GM19238 (cell line): ENCODE data around the gene CHRNB2.

ENCODE experiments used
- DNase-seq: peaks from one replicate; pipeline ENCODE4 v3.0.0; 2011; ENCODE audit warnings: low spot score; ENCODE audit not compliant: insufficient read length

CHRNB2 gene

DNA sequence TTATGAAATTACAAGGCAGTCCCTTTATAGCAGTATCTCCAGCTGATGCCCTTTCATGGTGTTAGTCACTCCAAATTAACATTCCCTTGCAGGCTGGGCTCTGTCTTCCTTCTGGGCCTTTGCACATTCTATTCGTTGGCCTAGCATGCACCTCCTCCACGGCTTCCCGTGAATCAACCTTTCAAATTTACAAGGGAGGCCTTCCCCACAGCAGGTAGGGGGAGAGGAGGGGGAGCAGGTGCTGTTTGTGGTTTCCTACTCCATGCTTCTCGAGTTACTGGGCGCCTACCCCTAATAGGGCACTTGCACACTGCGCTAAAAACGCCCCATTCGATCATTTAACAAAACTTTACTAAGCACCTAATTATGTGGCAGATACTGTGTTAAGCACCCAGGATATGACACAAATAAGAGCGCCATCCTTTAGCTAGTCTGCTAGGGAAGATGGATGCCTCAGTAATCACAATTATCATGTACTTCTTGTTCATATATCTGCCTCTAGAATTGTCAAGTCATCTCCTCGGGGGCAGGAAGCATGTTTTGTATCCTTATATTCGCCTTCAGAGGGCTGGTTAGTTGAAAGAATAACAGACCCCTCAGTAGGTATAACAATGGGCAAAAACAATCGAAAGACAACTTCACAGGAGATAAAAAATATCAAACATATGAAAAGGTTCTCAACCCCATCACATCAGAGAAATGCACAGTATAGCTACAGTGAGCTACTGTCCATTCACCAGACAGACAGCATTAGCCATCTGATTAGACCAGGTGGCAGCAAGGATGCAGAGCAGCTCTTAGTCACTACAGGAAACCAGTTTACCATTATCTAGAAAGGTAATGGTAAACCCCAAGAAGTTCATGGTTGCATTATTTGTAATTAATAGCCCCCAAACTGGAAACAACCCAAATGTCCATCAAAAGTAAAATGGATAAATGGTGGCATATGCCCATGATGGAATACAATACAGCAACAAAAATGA is 42.1 kb downstream of the CHRNB2 start:
- no peak for DNase-seq

GRCh38 chr1:154611150-154611862 is 43.7 kb downstream of the CHRNB2 start:
- DNase-seq, result no peak

DNA sequence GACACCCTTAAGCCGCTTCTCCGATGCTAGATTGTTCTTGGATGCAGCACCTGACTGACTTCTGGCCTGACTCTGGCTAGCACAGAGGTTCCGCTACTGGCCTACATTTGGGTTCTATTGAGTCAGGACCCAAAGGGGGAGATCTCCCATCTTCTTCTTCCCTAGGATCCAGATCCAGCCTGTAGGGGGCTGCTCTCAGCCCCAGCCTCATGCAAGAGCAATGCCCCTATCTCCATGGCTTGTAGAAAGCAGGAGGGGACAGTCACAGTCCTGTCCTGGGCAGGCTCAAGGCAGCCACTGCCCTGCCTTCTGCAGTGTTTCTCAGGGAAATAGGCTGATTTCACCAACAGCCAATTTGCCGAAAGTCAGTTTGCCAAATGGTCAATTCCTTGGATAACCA is 46.7 kb downstream of the CHRNB2 start:
- DNase-seq, result no peak

DNA sequence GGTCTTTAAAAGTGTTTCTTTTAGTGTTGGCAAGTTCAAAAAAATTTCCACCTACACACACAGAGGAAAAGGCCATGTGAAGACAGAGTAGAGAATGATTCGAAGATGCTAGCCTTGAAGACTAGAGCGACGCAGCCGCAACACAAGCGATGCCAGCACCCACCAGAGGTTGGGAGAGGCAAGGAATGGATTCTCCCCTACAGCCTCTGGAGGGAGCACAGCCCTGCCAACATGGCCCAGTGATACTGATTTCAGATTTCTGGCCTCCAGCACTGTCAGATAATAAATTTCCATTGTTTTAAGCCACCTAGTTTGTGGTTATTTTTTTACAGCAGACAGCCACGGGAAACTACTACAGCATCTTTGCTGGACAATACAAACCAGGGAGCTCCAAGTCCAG is 47.3 kb downstream of the CHRNB2 start:
- DNase-seq, result no peak

- no peak for DNase-seq
Observed at GRCh38 chr1:154615411-154615810, 47.8 kb downstream of the CHRNB2 start.

GRCh38 chr1:154616659-154617345 is 49.2 kb downstream of the CHRNB2 start:
- no peak for DNase-seq

- no peak for DNase-seq
Observed at GRCh38 chr1:154619181-154619948, 51.8 kb downstream of the CHRNB2 start.

GRCh38 chr1:154620751-154621150 is 53.2 kb downstream of the CHRNB2 start:
- DNase-seq, result no peak

- DNase-seq, result no peak
Observed at GRCh38 chr1:154621875-154622274, 54.3 kb downstream of the CHRNB2 start.

DNA sequence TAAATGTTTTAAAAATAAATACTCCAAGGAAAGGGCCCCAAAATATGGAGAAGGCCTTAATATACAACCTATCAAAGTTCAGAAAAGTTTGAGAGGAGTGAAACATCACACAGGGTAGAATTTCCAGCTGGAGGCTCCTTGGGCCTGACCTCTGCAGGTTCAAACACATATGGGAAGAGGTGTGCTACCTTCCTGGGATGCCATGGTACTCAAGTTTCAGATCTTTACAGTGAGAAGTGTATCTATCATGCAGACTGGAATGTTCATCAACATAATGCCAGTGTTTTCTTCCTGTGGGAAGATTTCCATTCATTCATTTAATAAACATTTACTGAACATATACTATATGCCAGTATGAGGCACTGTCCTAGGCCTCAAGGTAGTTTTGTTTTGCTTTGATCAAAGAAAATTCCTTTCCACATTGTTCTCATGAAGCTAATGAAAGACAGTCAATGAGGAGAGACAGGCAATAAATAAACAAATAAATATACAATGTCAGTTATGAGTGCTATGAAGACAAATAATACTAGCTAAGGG is 55.0 kb downstream of the CHRNB2 start:
- no peak for DNase-seq

- no peak for DNase-seq
Observed at GRCh38 chr1:154623358-154623757, 55.8 kb downstream of the CHRNB2 start.

DNA sequence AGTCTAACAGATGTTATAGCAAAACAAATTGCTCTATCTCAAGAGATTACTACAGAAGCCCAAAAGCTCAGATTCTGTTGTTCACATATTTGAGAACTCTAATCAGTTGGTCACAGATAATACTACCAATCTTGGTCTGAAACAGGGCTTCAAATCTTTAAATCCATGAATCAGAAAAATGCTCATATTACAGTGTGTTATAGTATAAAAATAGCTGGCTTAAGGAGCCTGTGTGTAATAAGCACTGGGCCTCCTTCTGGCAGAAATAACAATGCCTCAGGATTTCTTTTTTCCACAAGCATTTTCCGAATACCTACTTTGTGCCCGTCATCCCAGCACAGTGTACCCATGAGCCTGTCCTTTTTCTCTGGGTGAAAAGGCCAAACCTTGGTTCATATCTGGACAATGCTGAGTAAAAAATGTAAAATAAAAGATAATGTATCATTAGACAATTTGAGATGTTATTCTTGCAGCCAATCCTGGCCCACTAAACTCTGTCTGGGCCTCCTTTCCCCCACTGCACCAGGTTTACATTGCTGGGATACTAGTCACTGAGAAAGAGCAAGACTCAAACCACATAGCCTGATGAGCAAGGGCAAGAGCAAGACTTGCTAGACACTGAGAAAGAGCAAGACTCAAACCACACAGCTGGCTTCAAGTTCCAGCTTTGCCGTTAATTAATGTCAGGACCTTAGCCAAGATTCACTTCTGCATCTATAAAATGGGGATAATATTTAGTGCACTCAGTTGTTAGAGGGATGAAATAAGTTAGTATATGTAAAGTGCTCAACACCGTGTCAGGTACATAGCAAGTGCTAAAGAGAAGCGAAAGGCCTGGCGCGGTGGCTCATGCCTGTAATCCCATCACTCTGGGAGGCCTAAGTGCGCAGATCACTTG is 57.4 kb downstream of the CHRNB2 start:
- DNase-seq, result no peak

GRCh38 chr1:154626456-154627256 is 59.1 kb downstream of the CHRNB2 start:
- DNase-seq, result no peak

DNA sequence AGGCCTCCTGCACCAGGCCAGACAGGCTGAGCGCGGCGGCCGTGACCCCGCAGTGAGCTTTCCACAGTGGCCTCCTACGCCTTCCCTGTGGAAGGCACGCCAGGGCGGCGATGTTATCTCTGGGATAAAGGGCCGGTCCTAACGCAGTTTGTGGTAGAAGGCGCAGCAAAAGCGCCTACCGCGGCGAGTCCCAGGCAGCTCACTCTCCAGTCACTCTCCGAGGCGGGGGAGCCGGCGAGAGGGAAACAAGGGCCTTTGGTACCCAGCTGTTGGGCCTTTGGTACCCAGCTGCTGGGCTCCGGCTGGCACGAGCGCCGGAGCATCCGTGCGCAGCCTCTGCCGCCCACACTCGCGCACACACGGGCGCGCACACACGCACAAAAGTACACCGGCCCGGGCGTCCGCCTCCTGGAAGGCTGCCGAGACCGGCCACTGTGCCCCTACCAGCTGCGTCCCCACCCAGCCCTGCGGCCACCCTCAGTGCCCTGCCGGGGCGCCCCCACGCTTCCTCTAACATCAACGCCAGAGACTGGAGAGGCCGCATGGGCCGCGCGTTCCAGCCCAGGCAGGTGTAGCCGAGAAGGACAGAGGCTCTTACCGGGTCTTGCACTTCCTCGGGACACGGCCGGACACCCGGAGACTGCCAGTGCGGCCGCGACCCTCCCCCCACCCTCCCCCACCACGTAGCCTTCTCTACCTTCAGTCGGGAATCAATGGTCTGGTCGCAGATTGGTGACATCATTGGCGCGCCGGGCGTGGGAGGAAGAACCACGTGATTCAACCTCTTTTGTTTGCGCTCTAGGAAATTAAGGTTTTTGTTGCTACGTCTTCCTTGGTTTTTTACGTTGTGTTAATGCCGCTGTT is 59.9 kb downstream of the CHRNB2 start:
- peak; percentile 60 for DNase-seq

DNA sequence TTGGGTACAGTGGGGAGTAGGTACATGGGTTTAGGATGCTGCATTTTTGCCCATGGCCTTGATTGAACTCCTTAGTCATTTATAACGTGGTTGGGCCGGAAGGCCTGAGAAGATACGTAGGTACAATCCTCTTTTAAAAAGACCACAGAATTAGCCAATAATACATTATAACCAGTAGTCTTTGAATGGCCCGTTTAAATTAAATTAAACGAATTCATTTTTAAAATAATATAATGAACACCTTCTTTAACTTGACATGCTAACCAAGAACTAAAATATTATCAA is 60.5 kb downstream of the CHRNB2 start:
- DNase-seq, result no peak

- DNase-seq, result no peak
Observed at GRCh38 chr1:154629061-154629674, 61.6 kb downstream of the CHRNB2 start.
